AG04450 (cell line): ENCODE results near the gene FBXW9. TPM values are rescaled to one million over a fixed set of nuclear protein-coding genes. Genes with fewer than 3 reads are reported as not detected.

Source experiments
- CTCF ChIA-PET: fragments of 300-600, 350-600 bp; formaldehyde crosslinking; extraction: SDS; loops from one replicate; lab custom pipeline; 2022; ENCODE audit warnings: antibody characterized with exemption, inconsistent platforms; lab: Charles Lee
- POLR2A ChIA-PET: fragments of 350-600 bp; formaldehyde crosslinking; extraction: SDS; loops from one replicate; lab custom pipeline; 2021; ENCODE audit warnings: antibody characterized with exemption, inconsistent platforms; lab: Yijun Ruan, JAX
- DNase-seq: peaks from one replicate; pipeline ENCODE4 v3.0.0-alpha.2; 2011; ENCODE audit warnings: low read depth, low spot score
- H3K27ac ChIP-seq: one replicate; pipeline ENCODE4 v1.5.1; 2012; ENCODE audit warnings: low read depth, low read length, control low read depth
- H3K27me3 ChIP-seq: one replicate; pipeline ENCODE4 v1.6.0; 2012; ENCODE audit warnings: low read length; ENCODE audit not compliant: control insufficient read depth, insufficient read depth
- H3K4me3 ChIP-seq: 2 replicates; pipeline ENCODE4 v1.5.1; 2011; ENCODE audit warnings: mild to moderate bottlenecking, low read depth, low read length, control low read depth
- H3K9me3 ChIP-seq: 2 replicates; pipeline ENCODE4 v1.5.1; 2012; ENCODE audit warnings: low read length; ENCODE audit not compliant: control insufficient read depth, insufficient read depth
- CTCF ChIP-seq: IDR thresholded peaks from 2 replicates; pipeline ENCODE4 v1.5.1; 2011; ENCODE audit warnings: low read depth, low read length, control low read depth, inconsistent platforms
- polyA plus RNA-seq: library from polyadenylated mRNA; depleted of rRNA; stranded (reverse); fragments of >200 nt; gene quantifications from 2 replicates; pipeline ENCODE4 v1.2.3, GENCODE V29; 2011

FBXW9 gene
- polyA plus RNA-seq, 1 experiment = 4.8 TPM

GRCh38 chr19:12689581-12690216 is 6.7 kb downstream of the FBXW9 start:
- DNase-seq = no peak
- Histone ChIP-seq H3K27me3 (no peaks in the 10 kb centered on the region), H3K9me3 (no peaks in the 10 kb centered on the region), H3K27ac (no peak overlapping the region), H3K4me3 (no peak overlapping the region)
- no peak for TF ChIP-seq CTCF
- CTCF ChIA-PET = no interaction called here
- POLR2A ChIA-PET = no interaction called here

- TF ChIP-seq CTCF = no peak
- ChIA-PET CTCF (no interaction called here), POLR2A (no interaction called here)
- H3K4me3 ChIP-seq = no peak overlapping the region
- H3K27me3 ChIP-seq = no peaks in the 10 kb centered on the region
- H3K27ac ChIP-seq = no peak overlapping the region
- no peak for DNase-seq
- H3K9me3 ChIP-seq = no peaks in the 10 kb centered on the region
These were observed 7.4 kb downstream of the FBXW9 start for GRCh38 chr19:12689012-12689411.

GRCh38 chr19:12687496-12688196 is 8.8 kb downstream of the FBXW9 start, which contains the start of gene GNG14:
Gene GNG14 (plus strand): TSS chr19:12687998. CDS start chr19:12688049, 51 bp downstream.
- ChIA-PET POLR2A (interaction anchor here (0.6 to 0.7 kb wide), 3 partner anchors 9 to 216 kb away, joined by 4 to 7 read pairs (median 4); no protein-coding TSS in a partner anchor), CTCF (interaction anchor here (0.7 kb wide), 1 partner anchor 8 kb away, joined by 4 read pairs; no protein-coding TSS in a partner anchor)
- no peak for DNase-seq
- Histone ChIP-seq H3K4me3 (no peak within 1 kb of the TSS), H3K27me3 (no peaks in the 10 kb centered on the region), H3K9me3 (no peaks in the 10 kb centered on the region), H3K27ac (no peak within 1 kb of the TSS)
- TF ChIP-seq CTCF = no peak

- DNase-seq = no peak
- CTCF ChIA-PET = interaction anchor here (0.8 to 1.3 kb wide), 2 partner anchors 14 to 110 kb away, joined by 3 to 4 read pairs; no protein-coding TSS in a partner anchor
- Histone ChIP-seq H3K27me3 (no peaks in the 10 kb centered on the region), H3K27ac (no peak overlapping the region), H3K4me3 (no peak overlapping the region), H3K9me3 (peaks cover 4% of the 10 kb centered on the region; the same call in 1 of the 2 replicates)
- TF ChIP-seq CTCF = no peak
- POLR2A ChIA-PET = no interaction called here
These were observed 10.6 kb downstream of the FBXW9 start for GRCh38 chr19:12685831-12686230.
